ENCODE data around the gene YRDC. TPM values are rescaled to one million over a fixed set of nuclear protein-coding genes. Genes with fewer than 3 reads are reported as not detected.

The YRDC gene
- total RNA-seq, 1 donor: 8.3 TPM

GRCh38 chr1:37808369-37809319 lies 636 bp upstream of the YRDC start:
- Histone ChIP-seq H3K4me1 (ENCODE audit: insufficient read depth, low read length) (peaks cover 29% of the 10 kb centered on the region), H3K27ac (ENCODE audit: low read depth, low read length) (peak overlapping the region; percentile 66), H4K20me1 (ENCODE audit: insufficient read depth, low read length) (peaks cover 48% of the 10 kb centered on the region), H2AFZ (ENCODE audit: low read length) (peak overlapping the region; percentile 11), H3K36me3 (ENCODE audit: insufficient read depth, low read length) (peaks cover 44% of the 10 kb centered on the region), H3K79me2 (ENCODE audit: insufficient read depth, low read length) (peaks cover 54% of the 10 kb centered on the region), H3K4me3 (ENCODE audit: insufficient read depth, low read length) (peak overlapping the region; percentile 92), H3K27me3 (ENCODE audit: insufficient read depth, low read length) (no peaks in the 10 kb centered on the region), H3K9me3 (ENCODE audit: low read depth, low read length) (no peaks in the 10 kb centered on the region), H3K4me2 (ENCODE audit: insufficient read depth, low read length) (peak overlapping the region; percentile 67)
- TF ChIP-seq CTCF (IDR thresholded peaks at IDR 0.05; ENCODE audit: extremely low read depth, low read depth, low read length): peak; percentile 6
- DNase-seq (ENCODE audit: insufficient read length, low spot score, missing footprints): peak; percentile 100

GRCh38 chr1:37807220-37807554 lies 821 bp downstream of the YRDC start:
- peak overlapping the region; percentile 64 for H2AFZ ChIP-seq (ENCODE audit: low read length)
- H3K27me3 ChIP-seq (ENCODE audit: insufficient read depth, low read length): no peaks in the 10 kb centered on the region
- H4K20me1 ChIP-seq (ENCODE audit: insufficient read depth, low read length): peaks cover 48% of the 10 kb centered on the region
- no peaks in the 10 kb centered on the region for H3K9me3 ChIP-seq (ENCODE audit: low read depth, low read length)
- DNase-seq (ENCODE audit: insufficient read length, low spot score, missing footprints): peak; percentile 89
- peak overlapping the region; percentile 89 for H3K4me2 ChIP-seq (ENCODE audit: insufficient read depth, low read length)
- peaks cover 54% of the 10 kb centered on the region for H3K36me3 ChIP-seq (ENCODE audit: insufficient read depth, low read length)
- no peak for TF ChIP-seq CTCF (IDR thresholded peaks at IDR 0.05; ENCODE audit: extremely low read depth, low read depth, low read length)
- peak overlapping the region; percentile 66 for H3K27ac ChIP-seq (ENCODE audit: low read depth, low read length)
- H3K79me2 ChIP-seq (ENCODE audit: insufficient read depth, low read length): peaks cover 42% of the 10 kb centered on the region
- H3K4me1 ChIP-seq (ENCODE audit: insufficient read depth, low read length): peaks cover 29% of the 10 kb centered on the region
- H3K4me3 ChIP-seq (ENCODE audit: insufficient read depth, low read length): peak overlapping the region; percentile 92

GRCh38 chr1:37802439-37802838 lies 5.6 kb downstream of the YRDC start:
- H2AFZ ChIP-seq (ENCODE audit: low read length): no peak overlapping the region
- no peak for DNase-seq (ENCODE audit: insufficient read length, low spot score, missing footprints)
- peaks cover 21% of the 10 kb centered on the region for H3K79me2 ChIP-seq (ENCODE audit: insufficient read depth, low read length)
- peaks cover 35% of the 10 kb centered on the region for H4K20me1 ChIP-seq (ENCODE audit: insufficient read depth, low read length)
- no peaks in the 10 kb centered on the region for H3K9me3 ChIP-seq (ENCODE audit: low read depth, low read length)
- H3K4me2 ChIP-seq (ENCODE audit: insufficient read depth, low read length): no peak overlapping the region
- H3K4me3 ChIP-seq (ENCODE audit: insufficient read depth, low read length): no peak overlapping the region
- H3K36me3 ChIP-seq (ENCODE audit: insufficient read depth, low read length): peaks cover 53% of the 10 kb centered on the region
- H3K27ac ChIP-seq (ENCODE audit: low read depth, low read length): no peak overlapping the region
- H3K4me1 ChIP-seq (ENCODE audit: insufficient read depth, low read length): peaks cover 9% of the 10 kb centered on the region
- no peaks in the 10 kb centered on the region for H3K27me3 ChIP-seq (ENCODE audit: insufficient read depth, low read length)
- TF ChIP-seq CTCF (IDR thresholded peaks at IDR 0.05; ENCODE audit: extremely low read depth, low read depth, low read length): no peak

- Histone ChIP-seq H3K27ac (ENCODE audit: low read depth, low read length) (no peak overlapping the region), H3K9me3 (ENCODE audit: low read depth, low read length) (no peaks in the 10 kb centered on the region), H3K4me1 (ENCODE audit: insufficient read depth, low read length) (no peaks in the 10 kb centered on the region), H3K4me2 (ENCODE audit: insufficient read depth, low read length) (no peak overlapping the region), H3K79me2 (ENCODE audit: insufficient read depth, low read length) (no peaks in the 10 kb centered on the region), H3K4me3 (ENCODE audit: insufficient read depth, low read length) (no peak overlapping the region), H3K27me3 (ENCODE audit: insufficient read depth, low read length) (peaks cover 10% of the 10 kb centered on the region), H2AFZ (ENCODE audit: low read length) (no peak overlapping the region), H3K36me3 (ENCODE audit: insufficient read depth, low read length) (peaks cover 11% of the 10 kb centered on the region), H4K20me1 (ENCODE audit: insufficient read depth, low read length) (peaks cover 10% of the 10 kb centered on the region)
- TF ChIP-seq CTCF (IDR thresholded peaks at IDR 0.05; ENCODE audit: extremely low read depth, low read depth, low read length): no peak
- DNase-seq (ENCODE audit: insufficient read length, low spot score, missing footprints): peak; percentile 94
Measured at GRCh38 chr1:37797750-37798345, 10.2 kb downstream of the YRDC start.

Data from osteoblast (primary cell).